Measurements from ENCODE around the gene FILIP1L. TPM values are rescaled to one million over a fixed set of nuclear protein-coding genes. Genes with fewer than 3 reads are reported as not detected.

FILIP1L gene
- total and polyA plus RNA-seq, 8 donors, result 10.6 to 98.4 (median 57.0) TPM

- no peaks in the 10 kb centered on the region for H3K36me3 ChIP-seq
Measured at GRCh38 chr3:100093831-100094230, 20.5 kb downstream of the FILIP1L start.

GRCh38 chr3:100090669-100091005 lies 23.7 kb downstream of the FILIP1L start:
- Histone ChIP-seq H3K4me3 (no peak overlapping the region), H3K27me3 (no peaks in the 10 kb centered on the region), H3K4me1 (peaks cover 7 to 14% (median 10%) of the 10 kb centered on the region in 4 donors), H3K9me3 (no peaks in the 10 kb centered on the region), H3K36me3 (no peaks in the 10 kb centered on the region), H3K27ac (no peak overlapping the region)
- TF ChIP-seq POLR2AphosphoS5 (IDR thresholded peaks at IDR 0.05) (no peak), POLR2A (IDR thresholded peaks at IDR 0.05) (no peak)
- intact Hi-C loops (cut with DNase I; ENCODE audit: low total_unique reads), result no loop called here
- DNase-seq, result no peak

More at GRCh38 chr3:100093831-100094230, 20.5 kb downstream of the FILIP1L start:
- no peak overlapping the region for H3K27ac ChIP-seq
- H3K9me3 ChIP-seq, result no peaks in the 10 kb centered on the region
- H3K27me3 ChIP-seq, result no peaks in the 10 kb centered on the region
- intact Hi-C loops (cut with DNase I; ENCODE audit: low total_unique reads), result no loop called here
- 95 to 100% (median 97%) methylated on average over 1 of the region's 1 CpG for WGBS, 5 donors
- H3K4me1 ChIP-seq, result peaks cover 6 to 24% (median 17%) of the 10 kb centered on the region in 4 donors
- H3K4me3 ChIP-seq, result no peak overlapping the region
- no peak for DNase-seq
- TF ChIP-seq EP300 (IDR thresholded peaks at IDR 0.05) (no peak), POLR2A (IDR thresholded peaks at IDR 0.05) (no peak), POLR2AphosphoS5 (IDR thresholded peaks at IDR 0.05) (no peak)
- TF ChIP-seq, protein P1, sequence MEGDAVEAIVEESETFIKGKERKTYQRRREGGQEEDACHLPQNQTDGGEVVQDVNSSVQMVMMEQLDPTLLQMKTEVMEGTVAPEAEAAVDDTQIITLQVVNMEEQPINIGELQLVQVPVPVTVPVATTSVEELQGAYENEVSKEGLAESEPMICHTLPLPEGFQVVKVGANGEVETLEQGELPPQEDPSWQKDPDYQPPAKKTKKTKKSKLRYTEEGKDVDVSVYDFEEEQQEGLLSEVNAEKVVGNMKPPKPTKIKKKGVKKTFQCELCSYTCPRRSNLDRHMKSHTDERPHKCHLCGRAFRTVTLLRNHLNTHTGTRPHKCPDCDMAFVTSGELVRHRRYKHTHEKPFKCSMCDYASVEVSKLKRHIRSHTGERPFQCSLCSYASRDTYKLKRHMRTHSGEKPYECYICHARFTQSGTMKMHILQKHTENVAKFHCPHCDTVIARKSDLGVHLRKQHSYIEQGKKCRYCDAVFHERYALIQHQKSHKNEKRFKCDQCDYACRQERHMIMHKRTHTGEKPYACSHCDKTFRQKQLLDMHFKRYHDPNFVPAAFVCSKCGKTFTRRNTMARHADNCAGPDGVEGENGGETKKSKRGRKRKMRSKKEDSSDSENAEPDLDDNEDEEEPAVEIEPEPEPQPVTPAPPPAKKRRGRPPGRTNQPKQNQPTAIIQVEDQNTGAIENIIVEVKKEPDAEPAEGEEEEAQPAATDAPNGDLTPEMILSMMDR (IDR thresholded peaks at IDR 0.05), result no peak

DNA sequence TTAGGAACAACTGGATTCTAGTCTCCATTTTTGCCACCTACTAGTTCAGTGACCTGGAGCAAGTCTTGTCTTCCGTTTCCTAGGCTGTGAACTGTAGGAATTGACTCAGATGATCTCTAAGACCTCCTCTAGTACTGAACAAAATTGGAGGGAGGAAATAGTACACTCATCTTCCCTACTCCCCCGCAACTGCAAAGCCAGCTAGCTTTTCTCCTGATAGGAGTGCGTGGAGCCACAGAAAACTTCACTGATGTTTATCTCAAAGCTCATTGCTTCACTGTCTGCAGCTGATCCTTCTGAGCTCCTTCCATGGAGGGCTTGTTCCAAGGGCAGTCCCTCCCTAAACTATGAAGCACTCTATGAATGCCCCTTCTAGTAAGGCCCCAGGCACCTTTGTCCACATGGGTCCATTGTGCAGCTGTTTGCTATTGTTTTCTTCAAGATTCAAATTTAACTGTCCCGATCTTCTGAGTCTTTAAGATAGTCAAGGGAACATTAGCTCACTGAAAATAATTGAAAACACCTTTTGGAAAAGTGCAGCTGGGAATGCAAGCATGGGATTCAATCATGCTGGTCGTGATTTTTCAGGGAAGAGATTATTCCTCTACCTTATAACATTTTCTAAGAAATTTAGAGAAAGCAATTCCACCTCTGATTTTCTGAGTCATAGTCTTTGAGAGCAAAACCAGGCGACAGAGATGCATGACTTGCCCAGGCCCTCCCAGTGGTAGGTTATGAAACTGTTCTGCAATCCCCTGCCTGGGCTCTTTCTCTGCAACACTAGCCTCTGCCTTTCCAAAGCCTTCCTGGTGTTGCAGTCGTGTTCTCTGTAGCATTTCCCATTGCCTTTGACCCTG lies 24.3 kb downstream of the FILIP1L start:
- peak overlapping the region in 2 of 5 donors; percentile 4 to 5 for H3K27ac ChIP-seq

DNA sequence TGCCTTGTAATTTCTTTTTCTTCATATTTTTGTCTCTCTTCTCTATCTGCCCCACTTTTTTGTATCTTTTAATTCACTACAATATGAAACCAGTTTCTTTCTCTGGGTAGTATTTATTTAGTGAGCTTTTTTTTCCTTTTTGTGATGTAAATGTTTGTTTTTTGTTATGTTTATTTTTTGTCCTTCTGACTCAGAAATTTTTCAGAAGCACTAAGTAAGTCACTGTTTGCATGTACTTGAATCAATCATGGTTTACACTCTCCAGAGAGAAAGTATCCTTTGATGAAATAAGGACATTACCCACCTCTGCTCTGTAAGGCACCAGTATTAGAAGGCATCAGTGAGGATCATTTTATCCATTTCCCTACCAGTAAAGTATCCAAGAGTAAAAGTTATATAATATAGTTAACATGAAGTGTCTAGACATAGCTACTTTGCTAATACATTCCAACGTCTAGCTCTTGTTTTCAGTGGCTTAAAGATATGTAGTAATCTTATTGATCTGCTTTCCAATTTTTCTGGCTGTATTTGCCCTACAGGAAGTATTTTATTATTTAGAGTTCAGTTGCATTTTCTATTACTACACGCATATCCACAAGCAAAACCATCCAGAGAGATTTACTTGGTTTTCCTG lies 25.4 kb downstream of the FILIP1L start:
- no peak for DNase-seq
- Histone ChIP-seq H3K36me3 (no peaks in the 10 kb centered on the region), H3K9me3 (no peaks in the 10 kb centered on the region), H3K27me3 (no peaks in the 10 kb centered on the region), H3K4me1 (peaks cover 7 to 14% (median 10%) of the 10 kb centered on the region in 4 donors), H3K4me3 (no peak overlapping the region), H3K27ac (no peak overlapping the region)
- intact Hi-C loops (cut with DNase I; ENCODE audit: low total_unique reads), result no loop called here
- 43 to 75% (median 58%) methylated on average over 2 of the region's 2 CpGs for WGBS, 5 donors
- TF ChIP-seq, protein P1 (IDR thresholded peaks at IDR 0.05), result no peak
- TF ChIP-seq POLR2AphosphoS5 (IDR thresholded peaks at IDR 0.05), result no peak
- no peak for TF ChIP-seq EP300 (IDR thresholded peaks at IDR 0.05)
- TF ChIP-seq POLR2A (IDR thresholded peaks at IDR 0.05), result no peak

More for the DNA sequence above, 24.3 kb downstream of the FILIP1L start:
- TF ChIP-seq, protein P1 (IDR thresholded peaks at IDR 0.05), result peak in 4 of 7 experiments; percentile 12 to 33 (median 16)
- no peak for TF ChIP-seq POLR2AphosphoS5 (IDR thresholded peaks at IDR 0.05)
- WGBS, 5 donors, result 76 to 85% (median 78%) methylated on average over 7 of the region's 7 CpGs
- intact Hi-C loops (cut with DNase I; ENCODE audit: low total_unique reads), result no loop called here
- Histone ChIP-seq H3K4me3 (no peak overlapping the region), H3K36me3 (no peaks in the 10 kb centered on the region), H3K4me1 (peaks cover 7 to 14% (median 10%) of the 10 kb centered on the region in 4 donors), H3K9me3 (no peaks in the 10 kb centered on the region), H3K27me3 (no peaks in the 10 kb centered on the region)
- peak in 1 of 2 donors; percentile 36 for DNase-seq

Measured in stomach (tissue), 9 donors.